Peyer's patch (tissue), 4 donors: ENCODE data around the gene MPLKIP.

Experiments
- POLR2A ChIP-seq, 2 donors: fragments of 450-650 bp; IDR thresholded peaks; one replicate each; pipeline ENCODE4 v1.5.1; 2017; ENCODE audit warnings: antibody characterized with exemption in 2 of 2, mild to moderate bottlenecking in 2 of 2, moderate library complexity in 2 of 2
- TF ChIP-seq, protein P1 (sequence below), 6 experiments: fragments of 450-650 bp in 4 of 6; fragments of 200-600 bp in 2 of 6; sonication (generic) in 1 of 6; IDR thresholded peaks; one replicate each; pipeline ENCODE4 v1.5.1; 2017 to 2019; ENCODE audit warnings: antibody characterized with exemption in 6 of 6, mild to moderate bottlenecking in 3 of 6, moderate library complexity in 1 of 6

DNA sequence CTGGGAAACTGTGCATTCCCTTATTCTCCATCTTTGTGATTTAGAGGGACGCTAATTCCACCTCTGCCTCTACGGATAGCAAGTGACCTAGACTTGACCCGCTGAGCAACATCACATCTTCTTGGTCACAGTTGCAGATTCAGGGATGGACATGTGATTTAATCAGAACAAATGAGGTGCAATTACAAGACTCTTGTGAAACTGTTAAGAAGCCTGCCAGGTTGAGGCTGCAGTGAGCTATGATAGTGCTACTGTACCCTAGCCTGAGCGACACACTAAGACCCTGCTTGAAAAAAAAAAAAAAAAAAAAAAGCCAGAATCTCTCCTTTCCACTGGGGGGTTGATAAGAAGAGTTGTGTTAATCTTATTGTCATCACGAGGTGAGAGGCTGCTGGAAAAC, 14.4 kb downstream of the MPLKIP start:
- TF ChIP-seq, protein P1, sequence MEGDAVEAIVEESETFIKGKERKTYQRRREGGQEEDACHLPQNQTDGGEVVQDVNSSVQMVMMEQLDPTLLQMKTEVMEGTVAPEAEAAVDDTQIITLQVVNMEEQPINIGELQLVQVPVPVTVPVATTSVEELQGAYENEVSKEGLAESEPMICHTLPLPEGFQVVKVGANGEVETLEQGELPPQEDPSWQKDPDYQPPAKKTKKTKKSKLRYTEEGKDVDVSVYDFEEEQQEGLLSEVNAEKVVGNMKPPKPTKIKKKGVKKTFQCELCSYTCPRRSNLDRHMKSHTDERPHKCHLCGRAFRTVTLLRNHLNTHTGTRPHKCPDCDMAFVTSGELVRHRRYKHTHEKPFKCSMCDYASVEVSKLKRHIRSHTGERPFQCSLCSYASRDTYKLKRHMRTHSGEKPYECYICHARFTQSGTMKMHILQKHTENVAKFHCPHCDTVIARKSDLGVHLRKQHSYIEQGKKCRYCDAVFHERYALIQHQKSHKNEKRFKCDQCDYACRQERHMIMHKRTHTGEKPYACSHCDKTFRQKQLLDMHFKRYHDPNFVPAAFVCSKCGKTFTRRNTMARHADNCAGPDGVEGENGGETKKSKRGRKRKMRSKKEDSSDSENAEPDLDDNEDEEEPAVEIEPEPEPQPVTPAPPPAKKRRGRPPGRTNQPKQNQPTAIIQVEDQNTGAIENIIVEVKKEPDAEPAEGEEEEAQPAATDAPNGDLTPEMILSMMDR (IDR thresholded peaks at IDR 0.05) = no peak
- TF ChIP-seq POLR2A (IDR thresholded peaks at IDR 0.05) = no peak
